ENCODE results near the gene HSPA4L.
A peak's percentile ranks its signal among the peaks of the same experiment; 100 is the strongest.

HSPA4L gene

GRCh38 chr4:127782275-127783025, at the start of gene HSPA4L:
HSPA4L (plus strand) TSS chr4:127782322; CDS start chr4:127782551, 229 bp downstream.
- Histone ChIP-seq H3K27ac (ENCODE audit: low read depth, low read length) (no peak within 1 kb of the TSS), H3K9me3 (ENCODE audit: control insufficient read depth, insufficient read depth, low read length) (no peaks in the 10 kb centered on the region), H3K4me2 (ENCODE audit: low read length) (peak within 1 kb of the TSS; percentile 93), H4K20me1 (ENCODE audit: control insufficient read depth, insufficient read depth, low read depth, low read length) (no peaks in the 10 kb centered on the region), H3K4me1 (ENCODE audit: control insufficient read depth, low read length) (peaks cover 17% of the 10 kb centered on the region), H3K79me2 (ENCODE audit: control insufficient read depth, low read length) (no peaks in the 10 kb centered on the region), H3K9me2 (replicated peaks; ENCODE audit: control insufficient read depth, low read length) (no peaks in the 10 kb centered on the region), H3K27me3 (ENCODE audit: control insufficient read depth, low read length) (peaks cover 55% of the 10 kb centered on the region), H3K4me3 (ENCODE audit: low read length) (peak within 1 kb of the TSS; percentile 87), H3K36me3 (ENCODE audit: control insufficient read depth, low read length) (no peaks in the 10 kb centered on the region), H3F3A (ENCODE audit: control insufficient read depth, insufficient read depth) (peaks cover 10% of the 10 kb centered on the region)
- TF ChIP-seq EZH2phosphoT487 (IDR thresholded peaks at IDR 0.05; ENCODE audit: borderline replicate concordance, low read length): no peak
- TF ChIP-seq CTCF (IDR thresholded peaks at IDR 0.05; ENCODE audit: low read depth, low read length, poor library complexity, severe bottlenecking): no peak

DNA sequence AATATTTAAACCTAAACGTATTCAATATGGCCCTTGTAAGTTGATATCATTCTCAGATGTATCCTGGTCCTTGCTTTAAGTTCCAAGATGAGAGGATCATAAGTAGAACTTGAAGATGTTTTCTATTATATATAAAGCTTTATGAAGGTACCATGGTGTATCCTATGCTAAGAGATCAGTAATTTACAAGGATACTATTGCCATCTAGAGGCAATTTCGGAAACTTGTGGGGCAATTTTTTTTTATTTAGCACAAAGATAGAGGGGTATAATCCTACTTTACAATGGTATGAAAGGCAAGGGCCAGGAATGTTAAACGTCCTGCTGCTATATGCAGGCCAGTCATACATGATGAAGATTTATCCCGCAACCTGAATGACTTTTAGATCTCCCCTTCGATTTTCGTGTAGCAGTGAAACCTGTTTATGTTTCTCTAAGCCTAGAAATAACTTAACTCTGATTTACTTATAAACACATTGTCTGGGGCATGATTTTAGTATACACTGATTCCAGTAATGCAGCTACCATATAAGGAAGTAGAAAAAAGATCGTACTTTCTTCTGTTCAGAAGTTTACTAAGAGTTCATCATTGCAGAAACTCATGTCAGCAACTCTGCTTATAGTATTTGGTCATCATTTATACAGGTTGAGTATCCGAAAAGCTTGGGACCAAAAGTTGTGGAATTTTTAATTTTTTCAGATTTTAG, 49.3 kb upstream of the HSPA4L start:
- Histone ChIP-seq H3K9me2 (replicated peaks; ENCODE audit: control insufficient read depth, low read length) (no peaks in the 10 kb centered on the region), H3K4me2 (ENCODE audit: low read length) (no peak overlapping the region), H3K9me3 (ENCODE audit: control insufficient read depth, insufficient read depth, low read length) (no peaks in the 10 kb centered on the region), H3K27ac (ENCODE audit: low read depth, low read length) (no peak overlapping the region), H3K27me3 (ENCODE audit: control insufficient read depth, low read length) (no peaks in the 10 kb centered on the region), H3K79me2 (ENCODE audit: control insufficient read depth, low read length) (no peaks in the 10 kb centered on the region), H3K4me1 (ENCODE audit: control insufficient read depth, low read length) (no peaks in the 10 kb centered on the region), H3F3A (ENCODE audit: control insufficient read depth, insufficient read depth) (no peaks in the 10 kb centered on the region), H4K20me1 (ENCODE audit: control insufficient read depth, insufficient read depth, low read depth, low read length) (no peaks in the 10 kb centered on the region), H3K36me3 (ENCODE audit: control insufficient read depth, low read length) (no peaks in the 10 kb centered on the region), H3K4me3 (ENCODE audit: low read length) (no peak overlapping the region)
- TF ChIP-seq CTCF (IDR thresholded peaks at IDR 0.05; ENCODE audit: low read depth, low read length, poor library complexity, severe bottlenecking) (peak; percentile 60), EZH2phosphoT487 (IDR thresholded peaks at IDR 0.05; ENCODE audit: borderline replicate concordance, low read length) (no peak)

DNA sequence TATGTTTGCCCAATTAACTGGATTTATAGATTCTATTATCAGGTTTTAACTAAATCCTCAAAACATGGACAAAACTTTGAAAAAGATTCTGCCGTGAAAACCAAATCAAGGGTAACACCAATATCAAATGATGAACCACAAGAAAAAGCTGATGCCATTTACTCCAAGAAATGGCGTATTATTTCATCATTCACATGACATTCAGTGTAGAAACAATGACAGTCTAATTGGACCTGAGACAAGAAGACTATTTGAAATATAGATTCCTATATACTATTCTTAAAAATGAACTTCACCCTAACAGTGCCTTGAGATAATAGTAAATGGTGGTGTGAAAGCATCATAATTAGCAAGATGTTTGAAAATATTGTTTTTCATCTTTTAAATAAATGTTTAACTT, 47.1 kb upstream of the HSPA4L start:
- Histone ChIP-seq H3K4me3 (ENCODE audit: low read length) (no peak overlapping the region), H4K20me1 (ENCODE audit: control insufficient read depth, insufficient read depth, low read depth, low read length) (no peaks in the 10 kb centered on the region), H3K9me3 (ENCODE audit: control insufficient read depth, insufficient read depth, low read length) (no peaks in the 10 kb centered on the region)

More for the DNA sequence above, 47.1 kb upstream of the HSPA4L start:
- H3K27ac ChIP-seq (ENCODE audit: low read depth, low read length): no peak overlapping the region
- no peaks in the 10 kb centered on the region for H3K9me2 ChIP-seq (replicated peaks; ENCODE audit: control insufficient read depth, low read length)
- TF ChIP-seq EZH2phosphoT487 (IDR thresholded peaks at IDR 0.05; ENCODE audit: borderline replicate concordance, low read length) (no peak), CTCF (IDR thresholded peaks at IDR 0.05; ENCODE audit: low read depth, low read length, poor library complexity, severe bottlenecking) (no peak)
- no peaks in the 10 kb centered on the region for H3K27me3 ChIP-seq (ENCODE audit: control insufficient read depth, low read length)
- H3K4me1 ChIP-seq (ENCODE audit: control insufficient read depth, low read length): no peaks in the 10 kb centered on the region
- H3K79me2 ChIP-seq (ENCODE audit: control insufficient read depth, low read length): no peaks in the 10 kb centered on the region
- H3F3A ChIP-seq (ENCODE audit: control insufficient read depth, insufficient read depth): no peaks in the 10 kb centered on the region
- no peaks in the 10 kb centered on the region for H3K36me3 ChIP-seq (ENCODE audit: control insufficient read depth, low read length)
- H3K4me2 ChIP-seq (ENCODE audit: low read length): no peak overlapping the region

Measured in DOHH2 (cell line).